ENCODE results near the gene HDAC3. TPM values are rescaled to one million over a fixed set of nuclear protein-coding genes. Genes with fewer than 3 reads are reported as not detected.
A peak's percentile ranks its signal among the peaks of the same experiment; 100 is the strongest.

Gene HDAC3
- total and polyA plus RNA-seq, 12 donors = 27.7 to 43.0 (median 32.7) TPM

- Histone ChIP-seq H3K4me3 (no peak overlapping the region), H3K4me1 (peaks cover 2 to 99% (median 49%) of the 10 kb centered on the region in 9 donors), H3K27me3 (no peaks in the 10 kb centered on the region), H3K36me3 (peaks cover 0 to 5% (median 0%) of the 10 kb centered on the region in 9 donors), H3K27ac (peak overlapping the region in 1 of 10 donors; percentile 88), H3K9me3 (no peaks in the 10 kb centered on the region)
- ATAC-seq (no peak), DNase-seq (no peak)
- WGBS, 2 donors = 76 to 78% methylated on average over 1 of the region's 1 CpG
- intact Hi-C loops (cut with DNase I) = no loop called here
- TF ChIP-seq, protein P1, sequence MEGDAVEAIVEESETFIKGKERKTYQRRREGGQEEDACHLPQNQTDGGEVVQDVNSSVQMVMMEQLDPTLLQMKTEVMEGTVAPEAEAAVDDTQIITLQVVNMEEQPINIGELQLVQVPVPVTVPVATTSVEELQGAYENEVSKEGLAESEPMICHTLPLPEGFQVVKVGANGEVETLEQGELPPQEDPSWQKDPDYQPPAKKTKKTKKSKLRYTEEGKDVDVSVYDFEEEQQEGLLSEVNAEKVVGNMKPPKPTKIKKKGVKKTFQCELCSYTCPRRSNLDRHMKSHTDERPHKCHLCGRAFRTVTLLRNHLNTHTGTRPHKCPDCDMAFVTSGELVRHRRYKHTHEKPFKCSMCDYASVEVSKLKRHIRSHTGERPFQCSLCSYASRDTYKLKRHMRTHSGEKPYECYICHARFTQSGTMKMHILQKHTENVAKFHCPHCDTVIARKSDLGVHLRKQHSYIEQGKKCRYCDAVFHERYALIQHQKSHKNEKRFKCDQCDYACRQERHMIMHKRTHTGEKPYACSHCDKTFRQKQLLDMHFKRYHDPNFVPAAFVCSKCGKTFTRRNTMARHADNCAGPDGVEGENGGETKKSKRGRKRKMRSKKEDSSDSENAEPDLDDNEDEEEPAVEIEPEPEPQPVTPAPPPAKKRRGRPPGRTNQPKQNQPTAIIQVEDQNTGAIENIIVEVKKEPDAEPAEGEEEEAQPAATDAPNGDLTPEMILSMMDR (IDR thresholded peaks at IDR 0.05) = no peak
Observed at GRCh38 chr5:141608557-141608956, 28.1 kb downstream of the HDAC3 start.

GRCh38 chr5:141608046-141608445 lies 28.6 kb downstream of the HDAC3 start:
- H3K9me3 ChIP-seq = no peaks in the 10 kb centered on the region
- no peaks in the 10 kb centered on the region for H3K27me3 ChIP-seq
- H3K4me1 ChIP-seq = peaks cover 2 to 99% (median 48%) of the 10 kb centered on the region in 9 donors
- H3K36me3 ChIP-seq = peaks cover 0 to 5% (median 0%) of the 10 kb centered on the region in 9 donors
- H3K4me3 ChIP-seq = no peak overlapping the region
- intact Hi-C loops (cut with DNase I) = no loop called here
- TF ChIP-seq, protein P1 (IDR thresholded peaks at IDR 0.05) = no peak
- peak overlapping the region in 1 of 10 donors; percentile 88 for H3K27ac ChIP-seq
- DNase-seq (no peak), ATAC-seq (no peak)
- 69 to 71% methylated on average over 2 of the region's 2 CpGs for WGBS, 2 donors

- peak in 1 of 2 donors; percentile 65 for DNase-seq
- Histone ChIP-seq H3K27me3 (no peaks in the 10 kb centered on the region), H3K27ac (peak overlapping the region; percentile 5 to 88 (median 75)), H3K9me3 (no peaks in the 10 kb centered on the region), H3K4me3 (peak overlapping the region in 1 of 10 donors; percentile 28), H3K4me1 (peaks cover 2 to 97% (median 44%) of the 10 kb centered on the region in 9 donors), H3K36me3 (peaks cover 0 to 5% (median 0%) of the 10 kb centered on the region in 9 donors)
- WGBS, 2 donors = 39 to 62% methylated on average over 6 of the region's 6 CpGs
- TF ChIP-seq, protein P1 (IDR thresholded peaks at IDR 0.05) = no peak
- peak; percentile 68 to 89 (median 84) for ATAC-seq
- intact Hi-C loops (cut with DNase I) = no loop called here
Observed at GRCh38 chr5:141605523-141606277, 30.9 kb downstream of the HDAC3 start.

- H3K27me3 ChIP-seq = no peaks in the 10 kb centered on the region
- peaks cover 2 to 97% (median 56%) of the 10 kb centered on the region in 9 donors for H3K4me1 ChIP-seq
- peak; percentile 76 to 97 (median 86) for ATAC-seq
- H3K9me3 ChIP-seq = no peaks in the 10 kb centered on the region
- intact Hi-C loops (cut with DNase I) = no loop called here
- peak overlapping the region; percentile 12 to 88 (median 75) for H3K27ac ChIP-seq
- DNase-seq = peak in 1 of 2 donors; percentile 62
- WGBS, 2 donors = 54 to 67% methylated on average over 6 of the region's 6 CpGs
- TF ChIP-seq, protein P1 (IDR thresholded peaks at IDR 0.05) = no peak
- H3K4me3 ChIP-seq = peak overlapping the region in 1 of 10 donors; percentile 10
- H3K36me3 ChIP-seq = peaks cover 0 to 5% (median 0%) of the 10 kb centered on the region in 9 donors
Observed at GRCh38 chr5:141603923-141604717, 32.5 kb downstream of the HDAC3 start.
